Stimulated activated CD8-positive, alpha-beta memory T cell treated with anti-CD3 and anti-CD28 coated beads, Interleukin-4, amount 100 ng/mL, for 48 hours (primary cell): ENCODE data around the gene SLC3A2.
"Not testable (repeated sequence)": the region's sequence is repeated elsewhere in the genome, so short reads cannot be mapped to it uniquely, and the experiment has no call there.

Experiments used
- DNase-seq: peaks from one replicate; pipeline ENCODE4 v3.0.0-alpha.2; 2020

The SLC3A2 gene

GRCh38 chr11:62933750-62934495, 53.2 kb downstream of the SLC3A2 start:
- DNase-seq: no peak

DNA sequence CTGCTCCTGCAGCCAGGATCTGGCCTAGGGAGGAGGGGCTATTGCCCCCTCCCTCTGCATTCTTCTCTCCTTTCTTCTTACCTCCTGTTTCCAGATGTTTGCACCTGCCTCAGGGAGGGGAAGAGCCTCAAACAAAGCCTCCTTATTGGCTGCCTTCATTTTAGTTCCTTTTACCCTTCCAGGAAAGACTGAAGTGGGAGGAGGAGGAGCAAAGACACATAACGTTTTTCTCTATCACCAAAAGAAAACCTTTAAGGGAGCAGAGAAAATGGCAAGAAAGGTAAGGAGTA, 53.7 kb downstream of the SLC3A2 start:
- DNase-seq: no peak

GRCh38 chr11:62937528-62937927, 56.8 kb downstream of the SLC3A2 start:
- not testable (repeated sequence) for DNase-seq
